GM12878 (cell line): ENCODE measurements around the gene PURA. TPM values are rescaled to one million over a fixed set of nuclear protein-coding genes. Genes with fewer than 3 reads are reported as not detected.

Experiments
- ATAC-seq: fragments of 200-7000 bp; cut with Tn5 transposase; 3 replicates; pipeline ENCODE4 v1.9.1; 2020; ENCODE audit warnings: mild to moderate bottlenecking, moderate library complexity
- BruUV-seq: library from RNA; stranded (reverse); fragments of 400-500 nt; replicated peaks from 2 replicates; lab custom pipeline; 2021; lab: Mats Ljungman, UMichigan
- CTCF ChIA-PET: fragments of 300-600 bp; sonication (Branson Sonifier 250); formaldehyde crosslinking; extraction: SDS; loops from one replicate; lab custom pipeline; 2021; ENCODE audit warnings: inconsistent platforms; lab: Yijun Ruan, JAX
- POLR2A ChIA-PET: fragments of 350-600 bp; formaldehyde crosslinking; extraction: SDS; loops from one replicate; lab custom pipeline; 2021; ENCODE audit warnings: inconsistent platforms; lab: Charles Lee
- RAD21 ChIA-PET: fragments of 300-600 bp; sonication (Branson Sonifier 250); formaldehyde crosslinking; loops from one replicate; lab custom pipeline; 2023; ENCODE audit warnings: antibody characterized with exemption; ENCODE audit not compliant: unreplicated experiment; lab: Charles Lee
- SMC1A ChIA-PET: fragments of 300-600 bp; sonication (Branson Sonifier 250); formaldehyde crosslinking; loops from one replicate; lab custom pipeline; 2023; ENCODE audit not compliant: unreplicated experiment, uncharacterized antibody; lab: Charles Lee
- DNase-seq: peaks from one replicate; pipeline ENCODE4 v3.0.0-alpha.2; 2011; ENCODE audit warnings: low read depth, low spot score
- FAIRE-seq: peaks from 3 replicates; lab custom pipeline; 2011; peaks lifted over from hg19 to GRCh38; lab: Jason Lieb, UNC
- H2AFZ ChIP-seq: 2 replicates; pipeline ENCODE4 v1.6.0; 2011; ENCODE audit warnings: low read depth, low read length, control low read depth; ENCODE audit not compliant: control insufficient read depth
- H3K27ac ChIP-seq: 2 replicates; pipeline ENCODE4 v1.5.1; 2011; ENCODE audit warnings: control low read depth; ENCODE audit not compliant: control insufficient read depth, insufficient read depth
- H3K27me3 ChIP-seq, 2 experiments: replicated peaks in 1 of 2; 2 replicates each; pipeline versions ENCODE4 v1.6.0 to v1.6.1; 2011; ENCODE audit warnings: low read length in 1 of 2; ENCODE audit not compliant: control insufficient read depth in 2 of 2, insufficient read depth in 2 of 2
- H3K36me3 ChIP-seq, 2 experiments: 2 replicates each; pipeline ENCODE4 v1.5.1; 2011; ENCODE audit warnings: low read length in 1 of 2; ENCODE audit not compliant: control insufficient read depth in 2 of 2, insufficient read depth in 2 of 2
- H3K4me1 ChIP-seq: 2 replicates; pipeline ENCODE4 v1.6.1; 2011; ENCODE audit warnings: mild to moderate bottlenecking, low read length, moderate library complexity, mixed read lengths; ENCODE audit not compliant: control insufficient read depth, insufficient read depth
- H3K4me2 ChIP-seq: 2 replicates; pipeline ENCODE4 v1.6.0; 2011; ENCODE audit warnings: control low read depth; ENCODE audit not compliant: control insufficient read depth, insufficient read depth
- H3K4me3 ChIP-seq: fragments of 200-600 bp; sonication (generic); 2 replicates; pipeline ENCODE4 v1.5.1; 2016
- H3K79me2 ChIP-seq: 2 replicates; pipeline ENCODE4 v1.6.0; 2011; ENCODE audit warnings: low read length; ENCODE audit not compliant: control insufficient read depth, insufficient read depth
- H3K9ac ChIP-seq: 2 replicates; pipeline ENCODE4 v1.8.0; 2011; ENCODE audit warnings: low read length, control low read depth, mixed read lengths; ENCODE audit not compliant: control insufficient read depth, insufficient read depth
- H3K9me3 ChIP-seq: replicated peaks from 3 replicates; pipeline ENCODE4 v1.5.1; 2011; ENCODE audit warnings: mild to moderate bottlenecking, low read length; ENCODE audit not compliant: control insufficient read depth, insufficient read depth
- H4K20me1 ChIP-seq: 2 replicates; pipeline ENCODE4 v1.6.0; 2011; ENCODE audit not compliant: control insufficient read depth, insufficient read depth
- BCL3 ChIP-seq: IDR thresholded peaks from 2 replicates; pipeline ENCODE4 v1.6.1; 2011; ENCODE audit warnings: borderline replicate concordance, low read depth, mild to moderate bottlenecking, moderate library complexity, low read length; ENCODE audit not compliant: insufficient read depth, poor library complexity, severe bottlenecking
- BRCA1 ChIP-seq: IDR thresholded peaks from 2 replicates; pipeline ENCODE4 v1.6.1; 2011; ENCODE audit warnings: low read depth, low read length, improper control_type of control experiment
- DPF2 ChIP-seq: fragments of 450-650 bp; IDR thresholded peaks from 2 replicates; pipeline ENCODE4 v1.6.1; 2017; ENCODE audit warnings: mild to moderate bottlenecking
- GATAD2B ChIP-seq: fragments of 450-650 bp; conservative IDR thresholded peaks from 2 replicates; pipeline ENCODE4 v1.6.1; 2017; ENCODE audit warnings: low read depth, mild to moderate bottlenecking, moderate library complexity
- IRF4 ChIP-seq: IDR thresholded peaks from 2 replicates; pipeline ENCODE4 v1.6.1; 2011; ENCODE audit warnings: low read depth, low read length
- NBN ChIP-seq: fragments of 450-650 bp; IDR thresholded peaks from 2 replicates; pipeline ENCODE4 v1.6.1; 2016
- NR2F1 ChIP-seq: fragments of 450-650 bp; conservative IDR thresholded peaks from 2 replicates; pipeline ENCODE4 v1.6.1; 2017; ENCODE audit warnings: mild to moderate bottlenecking
- RAD21 ChIP-seq: IDR thresholded peaks from 2 replicates; pipeline ENCODE4 v1.6.1; 2011; ENCODE audit warnings: mild to moderate bottlenecking, low read depth, low read length, moderate library complexity; ENCODE audit not compliant: insufficient read depth
- RUNX3 ChIP-seq: IDR thresholded peaks from 2 replicates; pipeline ENCODE4 v1.6.1; 2012; ENCODE audit warnings: low read length, inconsistent platforms
- SMC3 ChIP-seq: IDR thresholded peaks from 2 replicates; pipeline ENCODE4 v1.6.1; 2011; ENCODE audit warnings: low read length, improper control_type of control experiment, borderline replicate concordance
- ZNF217 ChIP-seq: fragments of 450-650 bp; IDR thresholded peaks from 2 replicates; pipeline ENCODE4 v1.6.1; 2017; ENCODE audit warnings: antibody characterized with exemption, mild to moderate bottlenecking
- WGBS: methylation state at CpG from one replicate; pipeline ENCODE4 v1.1.6; 2016; ENCODE audit warnings: low lambda C conversion rate; ENCODE audit not compliant: insufficient replicate concordance, insufficient coverage; ENCODE audit errors: missing lambda C conversion rate; 5-methylcytosine and 5-hydroxymethylcytosine counted together
- in situ Hi-C: fragments of 300-500 bp; cut with MboI; formaldehyde crosslinking; loops from 9 replicates; pipeline ENCODE4 v1.14.3; 2018; ENCODE audit warnings: mixed read lengths
- intact Hi-C: fragments of 100-400 bp; cut with micrococcal nuclease; formaldehyde crosslinking; loops from one replicate; pipeline ENCODE4 v1.14.2; 2022; ENCODE audit not compliant: unreplicated experiment
- polyA plus RNA-seq, 11 experiments: library from polyadenylated mRNA; depleted of rRNA in 4 of 11; unstranded in 6 of 11; stranded (reverse) in 5 of 11; fragments of >200 nt; fragmentation: Nextera tagmentation in 4 of 11; fragmentation: Illumina TruSeq in 1 of 11; extraction: Ambion mirVana in 4 of 11; extraction: Trizol in 1 of 11; gene quantifications; 1 replicate in 1 of 11; 2 replicates in 10 of 11; pipeline versions ENCODE4 v1.2.1 to v1.2.3, GENCODE V29; 2011 to 2016; ENCODE audit warnings: inconsistent platforms in 2 of 11, missing spikeins in 2 of 11, low read depth in 1 of 11
- total RNA-seq, 4 experiments: library from RNA; depleted of rRNA in 3 of 4; stranded (reverse); fragments of >200 nt in 3 of 4; fragmentation: Illumina TruSeq in 1 of 4; extraction: Trizol in 1 of 4; gene quantifications; 2 replicates each; pipeline versions ENCODE4 v1.2.1 to v1.2.3, GENCODE V29; 2013 to 2021
- TF ChIP-seq, protein P1 (sequence below): fragments of 450-650 bp; formaldehyde crosslinking; IDR thresholded peaks from 2 replicates; pipeline ENCODE4 v1.4.0; 2022; ENCODE audit warnings: mild to moderate bottlenecking, moderate library complexity
- TF ChIP-seq, protein P2 (sequence below), 3 experiments: IDR thresholded peaks in 2 of 3; conservative IDR thresholded peaks in 1 of 3; 2 replicates each; pipeline ENCODE4 v1.5.1; 2011; ENCODE audit warnings: low read depth in 3 of 3, low read length in 3 of 3, mild to moderate bottlenecking in 3 of 3, control low read depth in 2 of 3, moderate library complexity in 2 of 3, inconsistent platforms in 1 of 3, mixed read lengths in 1 of 3; ENCODE audit not compliant: control insufficient read depth in 2 of 3, insufficient read depth in 1 of 3; ENCODE audit errors: extremely low read depth in 1 of 3

The PURA gene
- total and polyA plus RNA-seq, 10 of the 15 experiments (the other 5 are each of a cell fraction or from before 2014, with no cell fraction given): 3.3 to 11.8 (median 5.8) TPM

DNA sequence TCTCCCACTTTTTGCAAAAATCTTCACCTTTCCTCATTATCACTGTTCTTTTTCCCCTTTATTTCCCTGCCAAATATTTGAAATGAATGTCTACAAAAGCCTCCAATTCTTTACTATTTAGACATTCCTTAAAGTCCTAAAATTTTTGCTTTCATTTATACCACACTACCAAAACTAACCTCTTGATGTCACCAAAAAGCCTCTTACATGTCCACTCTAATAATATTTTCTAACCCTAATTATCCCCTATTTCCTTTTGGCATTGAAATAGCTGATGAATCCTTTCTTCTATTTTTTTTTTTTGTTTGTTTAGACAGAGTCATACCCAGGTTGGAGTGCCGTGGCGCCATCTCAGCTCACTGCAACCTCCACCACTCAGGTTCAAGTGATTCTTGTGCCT lies 38.5 kb upstream of the PURA start:
- H3K4me2 ChIP-seq: no peak overlapping the region
- no peak overlapping the region for H2AFZ ChIP-seq
- no TSS peak for BruUV-seq
- DNase-seq: no peak
- no peaks in the 10 kb centered on the region for H3K36me3 ChIP-seq
- H3K79me2 ChIP-seq: no peaks in the 10 kb centered on the region
- H3K27ac ChIP-seq: no peak overlapping the region
- H3K9me3 ChIP-seq: no peaks in the 10 kb centered on the region
- POLR2A ChIA-PET: interaction anchor here (1.5 kb wide), 1 partner anchor 40 kb away, joined by 4 read pairs; no protein-coding TSS in a partner anchor
- ATAC-seq: peak; percentile 41; the same call in 1 of the 3 replicates
- SMC1A ChIA-PET: interaction anchor here (0.6 to 5.7 kb wide), 16 partner anchors 10 to 103 kb away, joined by 3 to 66 read pairs (median 8); partner anchors contain the start of gene PURA
- WGBS: 58% methylated on average over 2 of the region's 2 CpGs
- H3K4me3 ChIP-seq: no peak overlapping the region
- RAD21 ChIA-PET: interaction anchor here (0.9 to 8.2 kb wide), 9 partner anchors 10 to 80 kb away, joined by 3 to 64 read pairs (median 6); no protein-coding TSS in a partner anchor
- in situ Hi-C loops (no loop called here), intact Hi-C loops (loop anchor here (1.0 to 10.0 kb wide), 2 partner anchors 69 to 291 kb away; no protein-coding TSS in a partner anchor)
- CTCF ChIA-PET: interaction anchor here (0.6 to 8.6 kb wide), 21 partner anchors 10 to 289 kb away, joined by 3 to 353 read pairs (median 7); no protein-coding TSS in a partner anchor
- TF ChIP-seq SMC3 (peak; percentile 30; the same call in 1 of the 2 replicates), ZNF217 (no peak), GATAD2B (no peak), BRCA1 (no peak), NBN (0 out of 2 replicates have a peak, but pooled peaks have one; percentile 40), BCL3 (no peak), RUNX3 (no peak), RAD21 (peak; percentile 55), NR2F1 (no peak), IRF4 (no peak), DPF2 (no peak)
- TF ChIP-seq, protein P1, sequence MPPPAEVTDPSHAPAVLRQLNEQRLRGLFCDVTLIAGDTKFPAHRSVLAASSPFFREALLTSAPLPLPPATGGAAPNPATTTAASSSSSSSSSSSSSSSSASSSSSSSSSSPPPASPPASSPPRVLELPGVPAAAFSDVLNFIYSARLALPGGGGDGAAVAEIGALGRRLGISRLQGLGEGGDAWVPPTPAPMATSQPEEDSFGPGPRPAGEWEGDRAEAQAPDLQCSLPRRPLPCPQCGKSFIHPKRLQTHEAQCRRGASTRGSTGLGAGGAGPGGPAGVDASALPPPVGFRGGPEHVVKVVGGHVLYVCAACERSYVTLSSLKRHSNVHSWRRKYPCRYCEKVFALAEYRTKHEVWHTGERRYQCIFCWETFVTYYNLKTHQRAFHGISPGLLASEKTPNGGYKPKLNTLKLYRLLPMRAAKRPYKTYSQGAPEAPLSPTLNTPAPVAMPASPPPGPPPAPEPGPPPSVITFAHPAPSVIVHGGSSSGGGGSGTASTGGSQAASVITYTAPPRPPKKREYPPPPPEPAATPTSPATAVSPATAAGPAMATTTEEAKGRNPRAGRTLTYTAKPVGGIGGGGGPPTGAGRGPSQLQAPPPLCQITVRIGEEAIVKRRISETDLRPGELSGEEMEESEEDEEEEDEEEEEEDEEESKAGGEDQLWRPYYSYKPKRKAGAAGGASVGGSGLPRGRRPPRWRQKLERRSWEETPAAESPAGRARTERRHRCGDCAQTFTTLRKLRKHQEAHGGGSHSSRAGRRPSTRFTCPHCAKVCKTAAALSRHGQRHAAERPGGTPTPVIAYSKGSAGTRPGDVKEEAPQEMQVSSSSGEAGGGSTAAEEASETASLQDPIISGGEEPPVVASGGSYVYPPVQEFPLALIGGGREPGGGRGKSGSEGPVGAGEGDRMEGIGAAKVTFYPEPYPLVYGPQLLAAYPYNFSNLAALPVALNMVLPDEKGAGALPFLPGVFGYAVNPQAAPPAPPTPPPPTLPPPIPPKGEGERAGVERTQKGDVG (CRISPR knock-in tag): no peak
- TF ChIP-seq, protein P2, sequence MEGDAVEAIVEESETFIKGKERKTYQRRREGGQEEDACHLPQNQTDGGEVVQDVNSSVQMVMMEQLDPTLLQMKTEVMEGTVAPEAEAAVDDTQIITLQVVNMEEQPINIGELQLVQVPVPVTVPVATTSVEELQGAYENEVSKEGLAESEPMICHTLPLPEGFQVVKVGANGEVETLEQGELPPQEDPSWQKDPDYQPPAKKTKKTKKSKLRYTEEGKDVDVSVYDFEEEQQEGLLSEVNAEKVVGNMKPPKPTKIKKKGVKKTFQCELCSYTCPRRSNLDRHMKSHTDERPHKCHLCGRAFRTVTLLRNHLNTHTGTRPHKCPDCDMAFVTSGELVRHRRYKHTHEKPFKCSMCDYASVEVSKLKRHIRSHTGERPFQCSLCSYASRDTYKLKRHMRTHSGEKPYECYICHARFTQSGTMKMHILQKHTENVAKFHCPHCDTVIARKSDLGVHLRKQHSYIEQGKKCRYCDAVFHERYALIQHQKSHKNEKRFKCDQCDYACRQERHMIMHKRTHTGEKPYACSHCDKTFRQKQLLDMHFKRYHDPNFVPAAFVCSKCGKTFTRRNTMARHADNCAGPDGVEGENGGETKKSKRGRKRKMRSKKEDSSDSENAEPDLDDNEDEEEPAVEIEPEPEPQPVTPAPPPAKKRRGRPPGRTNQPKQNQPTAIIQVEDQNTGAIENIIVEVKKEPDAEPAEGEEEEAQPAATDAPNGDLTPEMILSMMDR (IDR thresholded peaks at IDR 0.05 in 2 of 3, conservative IDR thresholded peaks at IDR 0.05 in 1 of 3; ENCODE audit: control insufficient read depth in 2 of 3, extremely low read depth in 1 of 3, insufficient read depth in 1 of 3, low read depth in 3 of 3, low read length in 3 of 3): peak in 2 of 3 experiments; percentile 12 to 15; a peak in 2 of 6 replicates
- H4K20me1 ChIP-seq: no peaks in the 10 kb centered on the region
- H3K27me3 ChIP-seq: no peaks in the 10 kb centered on the region
- FAIRE-seq: no peak
- H3K4me1 ChIP-seq: no peaks in the 10 kb centered on the region
- no peak overlapping the region for H3K9ac ChIP-seq
